ENCODE measurements around the gene LRTM2.
A peak's percentile ranks its signal among the peaks of the same experiment; 100 is the strongest.

LRTM2 gene

DNA sequence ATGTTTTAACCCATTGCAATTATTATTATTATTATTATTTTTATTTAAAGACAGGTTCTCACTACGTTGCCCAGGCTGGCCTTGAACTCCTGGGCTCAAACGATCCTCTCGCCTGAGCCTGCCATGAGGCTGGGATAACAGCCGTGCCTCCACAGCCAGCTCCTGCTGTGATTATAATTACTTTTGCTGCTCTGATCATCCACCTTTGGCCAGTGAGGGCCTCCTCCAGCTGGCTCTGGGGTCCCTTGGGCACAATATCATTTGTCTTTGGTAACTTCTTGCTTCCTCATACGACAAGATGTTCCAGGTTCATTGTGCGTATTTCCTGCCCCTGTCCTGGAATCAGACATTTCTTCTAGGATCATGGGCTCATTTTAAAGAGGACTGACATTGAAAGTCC lies 28.4 kb downstream of the LRTM2 start:
- POLR2A ChIA-PET = no interaction called here
- no peak for DNase-seq
- CTCF ChIA-PET = no interaction called here
- Histone ChIP-seq H3K27me3 (replicated peaks in 2 of 5; ENCODE audit: control insufficient read depth in 4 of 5, insufficient read depth in 5 of 5, low read length in 4 of 5) (no peaks in the 10 kb centered on the region), H3K4me3 (ENCODE audit: control insufficient read depth in 1 of 7, extremely low read depth in 1 of 7, insufficient read depth in 4 of 7, low read depth in 2 of 7, low read length in 6 of 7) (no peak overlapping the region), H3K36me3 (ENCODE audit: control insufficient read depth in 4 of 4, insufficient read depth in 4 of 4, low read length in 3 of 4) (no peaks in the 10 kb centered on the region), H3K4me1 (ENCODE audit: control extremely low read depth in 1 of 4, control insufficient read depth in 4 of 4, insufficient read depth in 4 of 4, low read length in 3 of 4) (peaks cover 0 to 3% (median 0%) of the 10 kb centered on the region in 4 experiments), H3K27ac (ENCODE audit: insufficient read depth in 1 of 2, low read depth in 1 of 2, low read length in 2 of 2, poor library complexity in 1 of 2, severe bottlenecking in 2 of 2) (no peak overlapping the region), H3K9me3 (ENCODE audit: control extremely low read depth in 1 of 5, control insufficient read depth in 4 of 5, insufficient read depth in 2 of 5, low read depth in 1 of 5, low read length in 4 of 5) (peaks cover 0 to 3% (median 0%) of the 10 kb centered on the region in 5 experiments)
- 98% methylated on average over 6 of the region's 6 CpGs for WGBS (ENCODE audit: insufficient coverage)

DNA sequence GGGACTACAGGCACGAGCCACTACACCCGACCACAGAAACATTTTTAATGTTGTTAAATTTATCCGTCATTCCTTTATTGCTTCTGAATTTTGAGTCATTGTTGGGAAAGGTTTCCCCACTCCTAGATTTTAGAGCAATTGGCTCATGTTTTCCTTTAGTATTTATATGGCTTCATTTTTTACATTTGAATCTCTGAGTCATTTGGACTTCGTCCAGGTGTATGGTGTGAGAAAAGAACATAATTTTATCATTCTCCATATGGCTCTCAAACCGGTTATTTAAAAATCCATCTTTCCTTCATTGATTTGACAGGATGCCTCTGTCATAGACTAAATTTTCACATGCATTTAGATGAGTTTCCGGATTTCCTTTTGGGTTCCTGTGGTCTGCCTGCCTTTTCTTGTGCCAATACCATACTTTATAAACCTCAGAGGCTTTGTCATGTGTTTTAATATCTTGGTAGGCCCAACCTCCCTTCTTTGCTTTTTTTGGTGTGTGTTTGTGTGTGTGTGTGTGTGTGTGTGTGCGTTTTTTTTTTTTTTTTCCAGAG lies 30.9 kb downstream of the LRTM2 start:
- Histone ChIP-seq H3K27ac (ENCODE audit: insufficient read depth in 1 of 2, low read depth in 1 of 2, low read length in 2 of 2, poor library complexity in 1 of 2, severe bottlenecking in 2 of 2) (no peak overlapping the region), H3K9me3 (ENCODE audit: control extremely low read depth in 1 of 5, control insufficient read depth in 4 of 5, insufficient read depth in 2 of 5, low read depth in 1 of 5, low read length in 4 of 5) (peaks cover 0 to 27% (median 21%) of the 10 kb centered on the region in 5 experiments), H3K4me3 (ENCODE audit: control insufficient read depth in 1 of 7, extremely low read depth in 1 of 7, insufficient read depth in 4 of 7, low read depth in 2 of 7, low read length in 6 of 7) (no peak overlapping the region), H3K36me3 (ENCODE audit: control insufficient read depth in 4 of 4, insufficient read depth in 4 of 4, low read length in 3 of 4) (no peaks in the 10 kb centered on the region), H3K4me1 (ENCODE audit: control extremely low read depth in 1 of 4, control insufficient read depth in 4 of 4, insufficient read depth in 4 of 4, low read length in 3 of 4) (no peaks in the 10 kb centered on the region), H3K27me3 (replicated peaks in 2 of 5; ENCODE audit: control insufficient read depth in 4 of 5, insufficient read depth in 5 of 5, low read length in 4 of 5) (no peaks in the 10 kb centered on the region)
- CTCF ChIA-PET = no interaction called here
- peak in 2 of 3 donors; percentile 25 to 32 for DNase-seq
- 100% methylated on average over 1 of the region's 7 CpGs for WGBS (ENCODE audit: insufficient coverage)
- POLR2A ChIA-PET = no interaction called here

DNA sequence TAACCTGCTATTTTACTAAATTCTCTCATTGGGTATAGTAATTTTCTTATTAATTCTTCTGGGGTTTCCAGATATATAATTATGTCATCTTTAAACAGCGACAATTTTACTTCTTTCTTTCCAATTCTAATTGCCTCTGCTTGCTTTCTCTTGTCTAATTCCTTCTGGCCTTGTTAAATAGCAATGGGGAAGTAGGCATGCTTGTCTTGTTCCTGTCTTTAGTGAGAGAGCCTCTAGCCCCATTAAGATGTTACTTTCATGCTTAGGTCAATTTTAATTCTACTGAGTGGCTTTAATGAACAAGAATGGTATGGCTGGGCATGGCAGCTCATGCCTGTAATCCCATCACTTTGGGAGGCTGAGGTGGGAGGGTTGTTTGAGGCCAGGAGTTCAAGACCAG lies 31.7 kb downstream of the LRTM2 start:
- CTCF ChIA-PET = no interaction called here
- Histone ChIP-seq H3K36me3 (ENCODE audit: control insufficient read depth in 4 of 4, insufficient read depth in 4 of 4, low read length in 3 of 4) (no peaks in the 10 kb centered on the region), H3K4me3 (ENCODE audit: control insufficient read depth in 1 of 7, extremely low read depth in 1 of 7, insufficient read depth in 4 of 7, low read depth in 2 of 7, low read length in 6 of 7) (no peak overlapping the region), H3K4me1 (ENCODE audit: control extremely low read depth in 1 of 4, control insufficient read depth in 4 of 4, insufficient read depth in 4 of 4, low read length in 3 of 4) (no peaks in the 10 kb centered on the region), H3K27ac (ENCODE audit: insufficient read depth in 1 of 2, low read depth in 1 of 2, low read length in 2 of 2, poor library complexity in 1 of 2, severe bottlenecking in 2 of 2) (no peak overlapping the region), H3K27me3 (replicated peaks in 2 of 5; ENCODE audit: control insufficient read depth in 4 of 5, insufficient read depth in 5 of 5, low read length in 4 of 5) (no peaks in the 10 kb centered on the region), H3K9me3 (ENCODE audit: control extremely low read depth in 1 of 5, control insufficient read depth in 4 of 5, insufficient read depth in 2 of 5, low read depth in 1 of 5, low read length in 4 of 5) (peaks cover 0 to 35% (median 29%) of the 10 kb centered on the region in 5 experiments)
- WGBS (ENCODE audit: insufficient coverage) = no CpG with 5 or more reads among the region's 1 CpG
- POLR2A ChIA-PET = no interaction called here
- no peak for DNase-seq

DNA sequence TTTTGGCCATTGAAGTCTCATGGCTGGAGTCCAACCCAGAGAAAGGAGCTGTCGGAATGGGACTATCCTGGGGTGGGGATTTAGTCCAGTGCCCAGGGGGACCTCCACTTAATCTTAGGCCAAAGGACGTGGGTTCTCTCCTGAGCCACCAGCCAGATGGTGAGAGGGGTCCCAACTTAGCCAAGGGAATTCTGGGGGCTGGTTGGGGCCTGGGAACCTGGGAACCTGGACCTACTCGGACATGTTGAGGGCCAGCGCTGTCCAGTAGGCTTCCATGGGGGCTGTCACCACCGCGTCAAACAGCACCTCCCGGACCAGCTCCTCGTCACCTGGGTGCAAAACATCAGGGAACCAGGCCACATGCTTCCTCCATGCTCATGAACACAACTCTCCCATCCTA lies 33.4 kb downstream of the LRTM2 start:
- no peak for DNase-seq
- Histone ChIP-seq H3K27ac (ENCODE audit: insufficient read depth in 1 of 2, low read depth in 1 of 2, low read length in 2 of 2, poor library complexity in 1 of 2, severe bottlenecking in 2 of 2) (no peak overlapping the region), H3K36me3 (ENCODE audit: control insufficient read depth in 4 of 4, insufficient read depth in 4 of 4, low read length in 3 of 4) (no peaks in the 10 kb centered on the region), H3K4me3 (ENCODE audit: control insufficient read depth in 1 of 7, extremely low read depth in 1 of 7, insufficient read depth in 4 of 7, low read depth in 2 of 7, low read length in 6 of 7) (no peak overlapping the region), H3K9me3 (ENCODE audit: control extremely low read depth in 1 of 5, control insufficient read depth in 4 of 5, insufficient read depth in 2 of 5, low read depth in 1 of 5, low read length in 4 of 5) (peaks cover 0 to 44% (median 32%) of the 10 kb centered on the region in 5 experiments), H3K4me1 (ENCODE audit: control extremely low read depth in 1 of 4, control insufficient read depth in 4 of 4, insufficient read depth in 4 of 4, low read length in 3 of 4) (no peaks in the 10 kb centered on the region), H3K27me3 (replicated peaks in 2 of 5; ENCODE audit: control insufficient read depth in 4 of 5, insufficient read depth in 5 of 5, low read length in 4 of 5) (peaks cover 0 to 1% (median 0%) of the 10 kb centered on the region in 5 experiments)
- 100% methylated on average over 8 of the region's 8 CpGs for WGBS (ENCODE audit: insufficient coverage)
- ChIA-PET CTCF (no interaction called here), POLR2A (no interaction called here)

DNA sequence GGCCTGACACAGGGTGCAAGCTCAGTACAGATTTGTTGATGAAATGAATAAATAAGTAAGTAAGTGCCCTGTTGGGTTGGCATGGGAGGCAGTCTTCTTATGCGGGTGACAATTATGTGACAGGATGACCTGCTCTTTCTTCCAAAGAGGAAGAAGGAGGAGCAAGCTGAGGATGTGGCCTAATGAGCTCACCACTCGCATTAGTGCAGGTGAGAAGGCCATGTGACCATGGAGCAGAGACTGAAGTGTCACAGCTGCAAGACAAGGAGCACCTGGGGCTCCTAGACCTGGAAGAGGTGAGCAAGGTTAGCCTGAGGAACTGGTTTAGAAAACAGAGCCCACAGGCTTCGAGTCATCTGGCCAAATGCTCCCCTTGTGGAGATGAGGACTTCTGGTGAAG lies 34.9 kb downstream of the LRTM2 start:
- WGBS (ENCODE audit: insufficient coverage) = 86% methylated on average over 3 of the region's 3 CpGs
- CTCF ChIA-PET = interaction anchor here (1.4 kb wide), 1 partner anchor 14 kb away, joined by 3 read pairs; no protein-coding TSS in a partner anchor

DNA sequence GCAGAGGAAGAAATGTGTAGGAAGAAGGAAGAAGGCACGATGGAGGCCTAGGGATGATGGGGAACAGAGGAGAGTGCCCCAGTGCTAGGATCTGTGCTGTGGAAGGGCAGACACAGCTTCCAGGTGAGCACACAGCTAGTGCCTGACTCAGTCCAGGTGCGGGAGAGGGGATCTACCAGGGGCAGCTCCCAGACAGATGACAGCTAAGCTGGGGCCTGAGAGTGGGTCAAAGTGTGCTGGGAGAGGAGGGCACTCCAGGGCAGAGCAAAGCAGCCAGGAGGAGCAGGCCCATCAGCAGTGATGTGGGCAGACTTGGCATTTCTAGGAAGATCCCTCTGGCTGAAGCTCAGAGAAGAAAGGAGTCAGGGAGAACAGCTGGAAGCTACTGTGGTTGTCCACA lies 36.7 kb downstream of the LRTM2 start:
- Histone ChIP-seq H3K4me1 (ENCODE audit: control extremely low read depth in 1 of 4, control insufficient read depth in 4 of 4, insufficient read depth in 4 of 4, low read length in 3 of 4) (no peaks in the 10 kb centered on the region), H3K27me3 (replicated peaks in 2 of 5; ENCODE audit: control insufficient read depth in 4 of 5, insufficient read depth in 5 of 5, low read length in 4 of 5) (peaks cover 0 to 2% (median 0%) of the 10 kb centered on the region in 5 experiments), H3K9me3 (ENCODE audit: control extremely low read depth in 1 of 5, control insufficient read depth in 4 of 5, insufficient read depth in 2 of 5, low read depth in 1 of 5, low read length in 4 of 5) (peaks cover 0 to 44% (median 32%) of the 10 kb centered on the region in 5 experiments), H3K4me3 (ENCODE audit: control insufficient read depth in 1 of 7, extremely low read depth in 1 of 7, insufficient read depth in 4 of 7, low read depth in 2 of 7, low read length in 6 of 7) (no peak overlapping the region), H3K27ac (ENCODE audit: insufficient read depth in 1 of 2, low read depth in 1 of 2, low read length in 2 of 2, poor library complexity in 1 of 2, severe bottlenecking in 2 of 2) (no peak overlapping the region), H3K36me3 (ENCODE audit: control insufficient read depth in 4 of 4, insufficient read depth in 4 of 4, low read length in 3 of 4) (no peaks in the 10 kb centered on the region)
- WGBS (ENCODE audit: insufficient coverage) = 45% methylated on average over 2 of the region's 2 CpGs
- DNase-seq = no peak
- ChIA-PET POLR2A (no interaction called here), CTCF (interaction anchor here (1.2 kb wide), 1 partner anchor 20 kb away, joined by 3 read pairs; no protein-coding TSS in a partner anchor)

More for the DNA sequence above, 34.9 kb downstream of the LRTM2 start:
- Histone ChIP-seq H3K27ac (ENCODE audit: insufficient read depth in 1 of 2, low read depth in 1 of 2, low read length in 2 of 2, poor library complexity in 1 of 2, severe bottlenecking in 2 of 2) (no peak overlapping the region), H3K4me1 (ENCODE audit: control extremely low read depth in 1 of 4, control insufficient read depth in 4 of 4, insufficient read depth in 4 of 4, low read length in 3 of 4) (no peaks in the 10 kb centered on the region), H3K27me3 (replicated peaks in 2 of 5; ENCODE audit: control insufficient read depth in 4 of 5, insufficient read depth in 5 of 5, low read length in 4 of 5) (peaks cover 0 to 2% (median 0%) of the 10 kb centered on the region in 5 experiments), H3K4me3 (ENCODE audit: control insufficient read depth in 1 of 7, extremely low read depth in 1 of 7, insufficient read depth in 4 of 7, low read depth in 2 of 7, low read length in 6 of 7) (no peak overlapping the region), H3K36me3 (ENCODE audit: control insufficient read depth in 4 of 4, insufficient read depth in 4 of 4, low read length in 3 of 4) (no peaks in the 10 kb centered on the region), H3K9me3 (ENCODE audit: control extremely low read depth in 1 of 5, control insufficient read depth in 4 of 5, insufficient read depth in 2 of 5, low read depth in 1 of 5, low read length in 4 of 5) (peaks cover 0 to 44% (median 32%) of the 10 kb centered on the region in 5 experiments)
- POLR2A ChIA-PET = no interaction called here
- DNase-seq = peak; percentile 23 to 61 (median 55)

DNA sequence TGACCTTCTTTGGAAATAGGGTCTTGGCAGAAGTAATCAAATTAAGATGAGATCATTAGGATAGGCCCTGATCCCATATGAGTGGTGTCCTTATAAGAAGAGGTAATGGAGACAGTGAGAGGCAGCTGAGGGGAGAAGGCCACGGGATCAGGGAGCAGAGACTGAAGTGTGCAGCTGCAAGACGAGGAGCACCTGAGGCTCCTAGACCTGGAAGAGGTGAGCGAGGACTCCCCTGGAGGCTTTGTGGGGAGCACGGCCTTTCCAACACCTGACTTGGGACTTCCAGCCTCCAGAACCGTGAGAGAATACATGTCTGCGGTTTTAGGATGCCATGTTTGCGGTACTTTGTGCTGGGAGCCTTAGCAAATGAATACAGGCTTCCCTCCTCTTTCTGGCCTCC lies 37.5 kb downstream of the LRTM2 start:
- Histone ChIP-seq H3K36me3 (ENCODE audit: control insufficient read depth in 4 of 4, insufficient read depth in 4 of 4, low read length in 3 of 4) (no peaks in the 10 kb centered on the region), H3K4me1 (ENCODE audit: control extremely low read depth in 1 of 4, control insufficient read depth in 4 of 4, insufficient read depth in 4 of 4, low read length in 3 of 4) (no peaks in the 10 kb centered on the region), H3K27ac (ENCODE audit: insufficient read depth in 1 of 2, low read depth in 1 of 2, low read length in 2 of 2, poor library complexity in 1 of 2, severe bottlenecking in 2 of 2) (no peak overlapping the region), H3K4me3 (ENCODE audit: control insufficient read depth in 1 of 7, extremely low read depth in 1 of 7, insufficient read depth in 4 of 7, low read depth in 2 of 7, low read length in 6 of 7) (no peak overlapping the region), H3K27me3 (replicated peaks in 2 of 5; ENCODE audit: control insufficient read depth in 4 of 5, insufficient read depth in 5 of 5, low read length in 4 of 5) (peaks cover 0 to 6% (median 0%) of the 10 kb centered on the region in 5 experiments), H3K9me3 (ENCODE audit: control extremely low read depth in 1 of 5, control insufficient read depth in 4 of 5, insufficient read depth in 2 of 5, low read depth in 1 of 5, low read length in 4 of 5) (peaks cover 0 to 44% (median 32%) of the 10 kb centered on the region in 5 experiments)
- POLR2A ChIA-PET = interaction anchor here (0.5 kb wide), 1 partner anchor 1068 kb away, joined by 3 read pairs; no protein-coding TSS in a partner anchor
- CTCF ChIA-PET = no interaction called here
- DNase-seq = no peak
- 92% methylated on average over 7 of the region's 7 CpGs for WGBS (ENCODE audit: insufficient coverage)
